SK-N-SH treated with all-trans-retinoic acid at 6 μM for 48 hours (cell line): ENCODE measurements around the gene KAZALD1.

Experiments used
- ATAC-seq: fragments of 200-7000 bp; cut with Tn5 transposase; 3 replicates; pipeline ENCODE4 v1.9.1; 2020; ENCODE audit warnings: mild to moderate bottlenecking, moderate library complexity
- ARNTL ChIP-seq: fragments of 450-650 bp; formaldehyde crosslinking; IDR thresholded peaks from 2 replicates; pipeline ENCODE4 v1.5.0; 2020; ENCODE audit warnings: low read depth, mild to moderate bottlenecking, moderate library complexity, borderline replicate concordance
- BACH2 ChIP-seq: fragments of 250-450 bp; sonication (Bioruptor Pico); IDR thresholded peaks from 2 replicates; pipeline ENCODE4 v1.9.0; 2021; ENCODE audit warnings: mild to moderate bottlenecking, borderline replicate concordance
- CREB5 ChIP-seq: fragments of 250-450 bp; sonication (Bioruptor Pico); IDR thresholded peaks from 2 replicates; pipeline ENCODE4 v1.5.1; 2020; ENCODE audit warnings: low read depth, mild to moderate bottlenecking, moderate library complexity
- CSRNP3 ChIP-seq: fragments of 250-450 bp; sonication (Bioruptor Pico); IDR thresholded peaks from 2 replicates; pipeline ENCODE4 v1.5.1; 2021; ENCODE audit warnings: mild to moderate bottlenecking, moderate library complexity
- ESRRG ChIP-seq: fragments of 250-450 bp; sonication (Bioruptor Pico); IDR thresholded peaks from 2 replicates; pipeline ENCODE4 v1.6.1; 2021; ENCODE audit warnings: mild to moderate bottlenecking
- GLIS3 ChIP-seq: fragments of 250-450 bp; sonication (Bioruptor Pico); IDR thresholded peaks from 2 replicates; pipeline ENCODE4 v1.5.0; 2020; ENCODE audit warnings: mild to moderate bottlenecking, moderate library complexity
- ISL1 ChIP-seq: fragments of 250-450 bp; sonication (Bioruptor Pico); IDR thresholded peaks from 2 replicates; pipeline ENCODE4 v2.1.2; 2022; ENCODE audit warnings: mild to moderate bottlenecking, moderate library complexity
- OSR1 ChIP-seq: fragments of 250-450 bp; sonication (Bioruptor Pico); IDR thresholded peaks from 2 replicates; pipeline ENCODE4 v1.8.0; 2022; ENCODE audit warnings: moderate library complexity, mild to moderate bottlenecking, inconsistent platforms
- PATZ1 ChIP-seq: fragments of 250-450 bp; sonication (Bioruptor Pico); IDR thresholded peaks from 2 replicates; pipeline ENCODE4 v1.8.0; 2020; ENCODE audit warnings: mild to moderate bottlenecking, moderate library complexity, borderline replicate concordance
- POU6F1 ChIP-seq: fragments of 250-450 bp; sonication (Bioruptor Pico); IDR thresholded peaks from 2 replicates; pipeline ENCODE4 v1.8.0; 2021; ENCODE audit warnings: low read depth, mild to moderate bottlenecking, moderate library complexity, borderline replicate concordance
- RARB ChIP-seq: fragments of 250-450 bp; sonication (Bioruptor Pico); IDR thresholded peaks from 2 replicates; pipeline ENCODE4 v1.8.0; 2021; ENCODE audit warnings: mild to moderate bottlenecking, moderate library complexity
- SNAI2 ChIP-seq: fragments of 250-450 bp; sonication (Bioruptor Pico); IDR thresholded peaks from 2 replicates; pipeline ENCODE4 v1.5.0; 2020; ENCODE audit warnings: mild to moderate bottlenecking, moderate library complexity
- TSHZ2 ChIP-seq: fragments of 250-450 bp; sonication (Bioruptor Pico); IDR thresholded peaks from 2 replicates; pipeline ENCODE4 v1.5.0; 2020; ENCODE audit warnings: mild to moderate bottlenecking, moderate library complexity
- ZC3H10 ChIP-seq: fragments of 250-450 bp; sonication (Bioruptor Pico); IDR thresholded peaks from 2 replicates; pipeline ENCODE4 v1.5.1; 2021; ENCODE audit warnings: mild to moderate bottlenecking, moderate library complexity
- ZFP3 ChIP-seq: fragments of 250-450 bp; sonication (Bioruptor Pico); IDR thresholded peaks from 2 replicates; pipeline ENCODE4 v1.5.0; 2020; ENCODE audit warnings: mild to moderate bottlenecking, moderate library complexity
- ZFP30 ChIP-seq: fragments of 450-650 bp; formaldehyde crosslinking; IDR thresholded peaks from 2 replicates; pipeline ENCODE4 v1.5.0; 2022; ENCODE audit warnings: mild to moderate bottlenecking, moderate library complexity
- ZNF565 ChIP-seq: fragments of 450-650 bp; formaldehyde crosslinking; conservative IDR thresholded peaks from 2 replicates; pipeline ENCODE4 v1.5.0; 2020; ENCODE audit warnings: low read depth, mild to moderate bottlenecking, moderate library complexity
- ZNF70 ChIP-seq: fragments of 450-650 bp; formaldehyde crosslinking; IDR thresholded peaks from 2 replicates; pipeline ENCODE4 v1.5.0; 2020; ENCODE audit warnings: mild to moderate bottlenecking, moderate library complexity
- ZNF8 ChIP-seq: fragments of 450-650 bp; formaldehyde crosslinking; IDR thresholded peaks from 2 replicates; pipeline ENCODE4 v1.5.0; 2020; ENCODE audit warnings: mild to moderate bottlenecking, moderate library complexity

The KAZALD1 gene

GRCh38 chr10:101062232-101063049 lies 652 bp downstream of the KAZALD1 start:
- no peak for ATAC-seq
- TF ChIP-seq ZC3H10, result no peak
- TF ChIP-seq CSRNP3 (CRISPR knock-in tag), result no peak
- no peak for TF ChIP-seq GLIS3 (CRISPR knock-in tag)
- TF ChIP-seq ZNF565 (CRISPR knock-in tag), result no peak
- no peak for TF ChIP-seq OSR1
- TF ChIP-seq RARB (CRISPR knock-in tag), result no peak
- TF ChIP-seq ZNF8 (CRISPR knock-in tag), result no peak
- no peak for TF ChIP-seq POU6F1 (CRISPR knock-in tag)

- no peak for ATAC-seq
- no peak for TF ChIP-seq CSRNP3 (CRISPR knock-in tag)
- no peak for TF ChIP-seq OSR1
- no peak for TF ChIP-seq ZFP3 (CRISPR knock-in tag)
- TF ChIP-seq ARNTL (CRISPR knock-in tag), result no peak
- no peak for TF ChIP-seq ZNF565 (CRISPR knock-in tag)
- no peak for TF ChIP-seq ISL1 (CRISPR knock-in tag)
- TF ChIP-seq ZC3H10, result no peak
- no peak for TF ChIP-seq SNAI2 (CRISPR knock-in tag)
- TF ChIP-seq ZNF70 (CRISPR knock-in tag), result no peak
- no peak for TF ChIP-seq ESRRG (CRISPR knock-in tag)
- no peak for TF ChIP-seq BACH2 (CRISPR knock-in tag)
- no peak for TF ChIP-seq ZFP30 (CRISPR knock-in tag)
- TF ChIP-seq TSHZ2 (CRISPR knock-in tag), result no peak
- TF ChIP-seq CREB5 (CRISPR knock-in tag), result no peak
- no peak for TF ChIP-seq RARB (CRISPR knock-in tag)
Observed at GRCh38 chr10:101063050-101063525, 1.3 kb downstream of the KAZALD1 start.

- ATAC-seq, result no peak
- no peak for TF ChIP-seq ZFP3 (CRISPR knock-in tag)
- TF ChIP-seq ISL1 (CRISPR knock-in tag), result no peak
- no peak for TF ChIP-seq POU6F1 (CRISPR knock-in tag)
- no peak for TF ChIP-seq OSR1
- TF ChIP-seq PATZ1, result no peak
- TF ChIP-seq ZNF70 (CRISPR knock-in tag), result no peak
- TF ChIP-seq TSHZ2 (CRISPR knock-in tag), result no peak
Observed at GRCh38 chr10:101063548-101064414, 2.0 kb downstream of the KAZALD1 start.
